ENCODE measurements around the gene NFATC1.
"Not testable (repeated sequence)": the region's sequence is repeated elsewhere in the genome, so short reads cannot be mapped to it uniquely, and the experiment has no call there.

NFATC1 gene

DNA sequence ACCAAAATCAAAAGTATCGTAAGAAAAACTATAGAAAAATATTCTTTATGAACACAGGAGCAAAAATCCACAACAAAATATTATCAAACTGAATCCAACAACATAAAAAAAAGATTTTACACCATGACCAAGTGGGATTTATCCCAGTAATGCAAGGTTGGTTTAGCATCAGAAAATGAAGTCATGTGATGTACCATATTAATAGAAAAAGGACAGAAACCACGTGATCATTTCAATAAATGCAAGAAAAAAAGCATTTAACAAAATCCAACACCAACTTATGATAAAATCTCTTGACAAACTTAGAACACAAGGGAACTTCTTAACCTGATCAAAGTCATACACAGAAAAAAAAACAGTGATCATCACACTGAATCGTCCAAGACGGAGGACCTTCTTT is 105.3 kb downstream of the NFATC1 start:
- ATAC-seq (ENCODE audit: insufficient read depth, low read depth) (no peak), DNase-seq (no peak)
- TF ChIP-seq CTCF (IDR thresholded peaks at IDR 0.05; ENCODE audit: borderline replicate concordance, extremely low read depth, low read length, poor library complexity, severe bottlenecking) (no peak), EZH2 (IDR thresholded peaks at IDR 0.05; ENCODE audit: borderline replicate concordance, low read depth, low read length, severe bottlenecking) (no peak)
- Histone ChIP-seq H3K9ac (ENCODE audit: low read depth, low read length) (no peak overlapping the region), H3K4me1 (ENCODE audit: insufficient read depth, low read length) (0 out of 2 replicates have a peak, but pooled peaks cover under 1% of the 10 kb centered on the region), H3K4me2 (ENCODE audit: insufficient read depth, low read length) (no peak overlapping the region), H3K9me3 (ENCODE audit: insufficient read depth, low read length, severe bottlenecking) (peaks cover 28% of the 10 kb centered on the region), H3K36me3 (ENCODE audit: insufficient read depth, low read length) (peaks cover 4% of the 10 kb centered on the region; the same call in 1 of the 2 replicates), H4K20me1 (ENCODE audit: insufficient read depth, low read length) (no peaks in the 10 kb centered on the region), H3K27ac (ENCODE audit: low read length) (no peak overlapping the region), H3K79me2 (ENCODE audit: insufficient read depth, low read length) (no peaks in the 10 kb centered on the region), H3K27me3 (ENCODE audit: insufficient read depth, low read length, poor library complexity) (no peaks in the 10 kb centered on the region), H3K4me3 (ENCODE audit: low read depth in 1 of 2, low read length in 2 of 2) (no peak overlapping the region), H2AFZ (ENCODE audit: low read depth, low read length) (no peak overlapping the region)

DNA sequence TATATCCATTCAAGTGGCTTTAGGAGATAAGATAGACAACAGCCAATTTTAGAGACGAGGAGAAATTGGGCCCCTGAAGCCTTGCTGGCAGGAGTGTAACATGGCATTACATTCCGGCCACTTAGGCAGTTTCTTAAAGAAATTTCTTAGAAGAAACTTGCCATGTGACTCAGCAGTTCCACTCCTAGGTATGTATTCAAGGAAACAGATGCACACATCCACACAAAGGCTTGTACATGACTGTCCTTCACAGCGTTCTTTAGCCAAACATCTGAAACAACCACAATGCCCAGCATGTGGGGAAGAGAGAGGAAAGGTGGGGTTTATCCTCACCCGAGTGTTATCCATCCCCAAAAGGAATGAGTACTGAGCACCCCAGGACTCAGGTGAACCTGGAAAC is 107.1 kb downstream of the NFATC1 start:
- H3K27ac ChIP-seq (ENCODE audit: low read length), result no peak overlapping the region
- DNase-seq, result no peak
- H3K27me3 ChIP-seq (ENCODE audit: insufficient read depth, low read length, poor library complexity), result no peaks in the 10 kb centered on the region
- peaks cover 6% of the 10 kb centered on the region for H3K4me1 ChIP-seq (ENCODE audit: insufficient read depth, low read length)
- no peak for ATAC-seq (ENCODE audit: insufficient read depth, low read depth)
- no peak overlapping the region for H3K9ac ChIP-seq (ENCODE audit: low read depth, low read length)
- H3K79me2 ChIP-seq (ENCODE audit: insufficient read depth, low read length), result no peaks in the 10 kb centered on the region
- no peak for TF ChIP-seq EZH2 (IDR thresholded peaks at IDR 0.05; ENCODE audit: borderline replicate concordance, low read depth, low read length, severe bottlenecking)
- TF ChIP-seq CTCF (IDR thresholded peaks at IDR 0.05; ENCODE audit: borderline replicate concordance, extremely low read depth, low read length, poor library complexity, severe bottlenecking), result no peak
- H3K4me3 ChIP-seq (ENCODE audit: low read depth in 1 of 2, low read length in 2 of 2), result no peak overlapping the region
- no peaks in the 10 kb centered on the region for H4K20me1 ChIP-seq (ENCODE audit: insufficient read depth, low read length)
- H3K9me3 ChIP-seq (ENCODE audit: insufficient read depth, low read length, severe bottlenecking), result peaks cover 16% of the 10 kb centered on the region
- no peaks in the 10 kb centered on the region for H3K36me3 ChIP-seq (ENCODE audit: insufficient read depth, low read length)
- H2AFZ ChIP-seq (ENCODE audit: low read depth, low read length), result no peak overlapping the region
- no peak overlapping the region for H3K4me2 ChIP-seq (ENCODE audit: insufficient read depth, low read length)

DNA sequence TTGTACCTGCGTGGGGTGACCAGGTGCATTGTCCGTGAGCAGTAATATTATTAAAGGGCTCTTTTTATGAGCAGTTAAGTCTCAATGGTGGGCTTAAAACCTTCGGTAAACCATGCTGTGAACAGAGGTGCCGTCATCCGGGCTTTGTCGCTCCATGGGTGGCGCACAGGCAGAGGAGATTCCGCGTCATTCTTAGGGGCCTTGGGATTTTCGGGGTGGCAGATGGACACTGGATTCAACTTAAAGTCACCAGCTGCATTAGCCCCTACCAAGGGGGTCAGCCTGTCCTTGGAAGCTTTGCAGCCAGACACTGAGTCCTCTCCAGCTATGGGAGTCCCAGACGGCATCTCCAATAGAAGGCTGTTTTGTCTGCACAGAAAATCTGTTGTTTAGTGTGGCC is 107.7 kb downstream of the NFATC1 start:
- H3K9me3 ChIP-seq (ENCODE audit: insufficient read depth, low read length, severe bottlenecking), result peaks cover 14% of the 10 kb centered on the region
- no peak overlapping the region for H2AFZ ChIP-seq (ENCODE audit: low read depth, low read length)
- no peaks in the 10 kb centered on the region for H4K20me1 ChIP-seq (ENCODE audit: insufficient read depth, low read length)
- DNase-seq (no peak), ATAC-seq (ENCODE audit: insufficient read depth, low read depth) (no peak)
- H3K27me3 ChIP-seq (ENCODE audit: insufficient read depth, low read length, poor library complexity), result no peaks in the 10 kb centered on the region
- no peaks in the 10 kb centered on the region for H3K36me3 ChIP-seq (ENCODE audit: insufficient read depth, low read length)
- peaks cover 6% of the 10 kb centered on the region for H3K4me1 ChIP-seq (ENCODE audit: insufficient read depth, low read length)
- no peak overlapping the region for H3K4me2 ChIP-seq (ENCODE audit: insufficient read depth, low read length)
- H3K4me3 ChIP-seq (ENCODE audit: low read depth in 1 of 2, low read length in 2 of 2), result no peak overlapping the region
- H3K79me2 ChIP-seq (ENCODE audit: insufficient read depth, low read length), result no peaks in the 10 kb centered on the region
- no peak for TF ChIP-seq EZH2 (IDR thresholded peaks at IDR 0.05; ENCODE audit: borderline replicate concordance, low read depth, low read length, severe bottlenecking)
- TF ChIP-seq CTCF (IDR thresholded peaks at IDR 0.05; ENCODE audit: borderline replicate concordance, extremely low read depth, low read length, poor library complexity, severe bottlenecking), result no peak
- no peak overlapping the region for H3K27ac ChIP-seq (ENCODE audit: low read length)
- H3K9ac ChIP-seq (ENCODE audit: low read depth, low read length), result no peak overlapping the region

DNA sequence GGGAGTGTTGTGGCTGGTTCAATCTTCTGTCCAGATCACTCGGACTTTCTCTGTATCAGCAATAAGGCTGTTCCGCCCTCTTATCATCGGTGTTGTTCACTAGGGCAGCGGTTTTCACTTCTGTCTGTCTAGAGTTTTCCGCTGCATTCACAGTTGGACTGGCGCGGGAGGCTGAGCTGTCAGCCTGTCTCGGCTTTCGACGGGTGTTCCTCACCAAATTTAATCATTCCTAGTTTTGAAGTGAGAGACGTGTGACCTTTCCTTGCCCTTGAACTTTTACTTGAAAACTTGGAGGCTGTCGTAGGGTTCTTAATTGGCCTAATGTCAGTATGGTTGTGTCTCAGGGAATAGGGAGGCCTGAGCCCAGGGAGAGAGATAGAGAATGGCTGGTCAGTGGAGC is 108.3 kb downstream of the NFATC1 start:
- Histone ChIP-seq H3K27ac (ENCODE audit: low read length) (no peak overlapping the region), H4K20me1 (ENCODE audit: insufficient read depth, low read length) (no peaks in the 10 kb centered on the region), H3K9ac (ENCODE audit: low read depth, low read length) (no peak overlapping the region), H3K4me3 (ENCODE audit: low read depth in 1 of 2, low read length in 2 of 2) (no peak overlapping the region), H3K79me2 (ENCODE audit: insufficient read depth, low read length) (no peaks in the 10 kb centered on the region), H3K9me3 (ENCODE audit: insufficient read depth, low read length, severe bottlenecking) (peaks cover 7% of the 10 kb centered on the region), H3K27me3 (ENCODE audit: insufficient read depth, low read length, poor library complexity) (no peaks in the 10 kb centered on the region), H3K4me1 (ENCODE audit: insufficient read depth, low read length) (peaks cover 6% of the 10 kb centered on the region), H3K36me3 (ENCODE audit: insufficient read depth, low read length) (no peaks in the 10 kb centered on the region), H2AFZ (ENCODE audit: low read depth, low read length) (no peak overlapping the region), H3K4me2 (ENCODE audit: insufficient read depth, low read length) (no peak overlapping the region)
- no peak for ATAC-seq (ENCODE audit: insufficient read depth, low read depth)
- no peak for TF ChIP-seq CTCF (IDR thresholded peaks at IDR 0.05; ENCODE audit: borderline replicate concordance, extremely low read depth, low read length, poor library complexity, severe bottlenecking)
- no peak for TF ChIP-seq EZH2 (IDR thresholded peaks at IDR 0.05; ENCODE audit: borderline replicate concordance, low read depth, low read length, severe bottlenecking)
- no peak for DNase-seq

DNA sequence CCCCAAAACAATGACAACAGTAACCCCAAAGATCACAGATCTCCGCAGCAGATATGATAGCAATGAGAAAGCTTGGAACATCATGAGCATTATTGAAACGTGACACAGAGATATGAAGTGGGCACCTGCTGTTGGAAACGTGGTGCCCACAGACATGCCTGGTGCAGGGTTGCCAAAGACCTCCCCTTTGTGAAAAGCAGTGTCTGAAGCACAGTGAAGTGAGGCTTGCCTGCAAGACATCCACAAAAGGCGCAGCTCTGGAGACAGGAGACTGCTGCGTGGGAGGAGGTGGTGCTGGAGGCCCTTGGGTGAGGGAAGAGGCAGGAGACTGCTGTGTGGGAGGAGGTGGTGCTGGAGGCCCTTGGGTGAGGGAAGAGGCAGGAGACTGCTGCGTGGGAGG is 108.8 kb downstream of the NFATC1 start:
- not testable (repeated sequence) for H3K79me2 ChIP-seq (ENCODE audit: insufficient read depth, low read length); H3K4me3 ChIP-seq (ENCODE audit: low read depth in 1 of 2, low read length in 2 of 2); ATAC-seq (ENCODE audit: insufficient read depth, low read depth); H3K27ac ChIP-seq (ENCODE audit: low read length); H3K36me3 ChIP-seq (ENCODE audit: insufficient read depth, low read length); H3K9me3 ChIP-seq (ENCODE audit: insufficient read depth, low read length, severe bottlenecking); H3K9ac ChIP-seq (ENCODE audit: low read depth, low read length); H4K20me1 ChIP-seq (ENCODE audit: insufficient read depth, low read length); H3K27me3 ChIP-seq (ENCODE audit: insufficient read depth, low read length, poor library complexity); DNase-seq; H2AFZ ChIP-seq (ENCODE audit: low read depth, low read length); H3K4me1 ChIP-seq (ENCODE audit: insufficient read depth, low read length); H3K4me2 ChIP-seq (ENCODE audit: insufficient read depth, low read length)

All from DND-41 (cell line).